ENCODE results near the gene CUX1.

DNA sequence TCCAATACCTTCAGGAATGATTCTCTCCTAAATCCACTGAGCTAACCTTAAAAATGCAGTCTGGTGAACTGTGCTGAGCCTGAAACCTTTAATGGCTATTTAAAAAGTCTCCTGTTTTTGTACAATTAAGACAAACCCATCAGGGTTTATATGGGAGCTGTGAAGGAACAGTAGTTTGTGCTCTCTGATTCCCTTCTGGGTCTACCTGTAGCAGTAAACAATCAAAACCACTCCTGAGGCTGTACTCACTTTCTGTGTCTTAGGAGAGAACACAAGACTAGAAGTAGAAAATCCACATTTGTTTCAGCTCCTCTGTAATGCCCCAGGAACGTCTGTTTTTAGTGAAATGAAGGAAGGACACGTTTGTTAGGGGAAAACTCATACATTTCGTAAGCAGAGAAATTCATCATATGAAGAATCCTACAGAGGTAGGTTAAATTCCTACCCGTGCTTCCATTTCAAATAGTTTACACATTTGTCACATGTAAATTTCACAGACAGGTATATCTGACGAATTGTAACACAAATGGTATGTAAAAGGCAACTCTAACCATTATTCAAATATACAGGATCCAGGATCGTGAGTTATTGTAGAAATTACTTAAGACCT is 2.6 kb downstream of the CUX1 start:
- no peak for TF ChIP-seq TCF12 (IDR thresholded peaks at IDR 0.05; ENCODE audit: low read depth)
- TF ChIP-seq EP300 (IDR thresholded peaks at IDR 0.05; ENCODE audit: borderline replicate concordance), result no peak
- no peak for TF ChIP-seq YY1 (IDR thresholded peaks at IDR 0.05; ENCODE audit: low read depth)
- TF ChIP-seq EGR1 (IDR thresholded peaks at IDR 0.05), result no peak
- no peak for TF ChIP-seq RAD21 (IDR thresholded peaks at IDR 0.05; ENCODE audit: low read depth)
- TF ChIP-seq, protein P1, sequence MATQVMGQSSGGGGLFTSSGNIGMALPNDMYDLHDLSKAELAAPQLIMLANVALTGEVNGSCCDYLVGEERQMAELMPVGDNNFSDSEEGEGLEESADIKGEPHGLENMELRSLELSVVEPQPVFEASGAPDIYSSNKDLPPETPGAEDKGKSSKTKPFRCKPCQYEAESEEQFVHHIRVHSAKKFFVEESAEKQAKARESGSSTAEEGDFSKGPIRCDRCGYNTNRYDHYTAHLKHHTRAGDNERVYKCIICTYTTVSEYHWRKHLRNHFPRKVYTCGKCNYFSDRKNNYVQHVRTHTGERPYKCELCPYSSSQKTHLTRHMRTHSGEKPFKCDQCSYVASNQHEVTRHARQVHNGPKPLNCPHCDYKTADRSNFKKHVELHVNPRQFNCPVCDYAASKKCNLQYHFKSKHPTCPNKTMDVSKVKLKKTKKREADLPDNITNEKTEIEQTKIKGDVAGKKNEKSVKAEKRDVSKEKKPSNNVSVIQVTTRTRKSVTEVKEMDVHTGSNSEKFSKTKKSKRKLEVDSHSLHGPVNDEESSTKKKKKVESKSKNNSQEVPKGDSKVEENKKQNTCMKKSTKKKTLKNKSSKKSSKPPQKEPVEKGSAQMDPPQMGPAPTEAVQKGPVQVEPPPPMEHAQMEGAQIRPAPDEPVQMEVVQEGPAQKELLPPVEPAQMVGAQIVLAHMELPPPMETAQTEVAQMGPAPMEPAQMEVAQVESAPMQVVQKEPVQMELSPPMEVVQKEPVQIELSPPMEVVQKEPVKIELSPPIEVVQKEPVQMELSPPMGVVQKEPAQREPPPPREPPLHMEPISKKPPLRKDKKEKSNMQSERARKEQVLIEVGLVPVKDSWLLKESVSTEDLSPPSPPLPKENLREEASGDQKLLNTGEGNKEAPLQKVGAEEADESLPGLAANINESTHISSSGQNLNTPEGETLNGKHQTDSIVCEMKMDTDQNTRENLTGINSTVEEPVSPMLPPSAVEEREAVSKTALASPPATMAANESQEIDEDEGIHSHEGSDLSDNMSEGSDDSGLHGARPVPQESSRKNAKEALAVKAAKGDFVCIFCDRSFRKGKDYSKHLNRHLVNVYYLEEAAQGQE (IDR thresholded peaks at IDR 0.05; ENCODE audit: low read depth), result no peak
- TF ChIP-seq CEBPB (IDR thresholded peaks at IDR 0.05), result no peak
- TF ChIP-seq, protein P2, sequence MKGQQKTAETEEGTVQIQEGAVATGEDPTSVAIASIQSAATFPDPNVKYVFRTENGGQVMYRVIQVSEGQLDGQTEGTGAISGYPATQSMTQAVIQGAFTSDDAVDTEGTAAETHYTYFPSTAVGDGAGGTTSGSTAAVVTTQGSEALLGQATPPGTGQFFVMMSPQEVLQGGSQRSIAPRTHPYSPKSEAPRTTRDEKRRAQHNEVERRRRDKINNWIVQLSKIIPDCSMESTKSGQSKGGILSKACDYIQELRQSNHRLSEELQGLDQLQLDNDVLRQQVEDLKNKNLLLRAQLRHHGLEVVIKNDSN (IDR thresholded peaks at IDR 0.05), result no peak
- TF ChIP-seq, protein P3, sequence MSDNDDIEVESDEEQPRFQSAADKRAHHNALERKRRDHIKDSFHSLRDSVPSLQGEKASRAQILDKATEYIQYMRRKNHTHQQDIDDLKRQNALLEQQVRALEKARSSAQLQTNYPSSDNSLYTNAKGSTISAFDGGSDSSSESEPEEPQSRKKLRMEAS (IDR thresholded peaks at IDR 0.05), result no peak
- no peak for TF ChIP-seq TEAD4 (IDR thresholded peaks at IDR 0.05)
- TF ChIP-seq ZBTB7A (IDR thresholded peaks at IDR 0.05; ENCODE audit: low read depth), result no peak
- no peak for TF ChIP-seq TAF1 (IDR thresholded peaks at IDR 0.05; ENCODE audit: low read depth)
- TF ChIP-seq NFIC (IDR thresholded peaks at IDR 0.05), result no peak
- TF ChIP-seq FOXM1 (IDR thresholded peaks at IDR 0.05; ENCODE audit: borderline replicate concordance, low read depth), result no peak
